Esophagus muscularis mucosa (tissue), 4 donors: ENCODE measurements around the gene APOD.

ENCODE experiments used
- CTCF ChIP-seq, 3 experiments: fragments of 200-600 bp in 2 of 3; fragments of 450-650 bp in 1 of 3; sonication (generic) in 2 of 3; IDR thresholded peaks; one replicate each; pipeline ENCODE4 v1.5.1; 2017 to 2019; ENCODE audit warnings: antibody characterized with exemption in 3 of 3, mild to moderate bottlenecking in 2 of 3, moderate library complexity in 1 of 3
- EP300 ChIP-seq: sonication (generic); formaldehyde crosslinking; IDR thresholded peaks from one replicate; pipeline ENCODE4 v1.6.1; 2017; ENCODE audit warnings: antibody characterized with exemption
- POLR2A ChIP-seq: fragments of 450-650 bp; IDR thresholded peaks from one replicate; pipeline ENCODE4 v1.6.1; 2017; ENCODE audit warnings: antibody characterized with exemption, moderate library complexity, mild to moderate bottlenecking, low read depth
- POLR2AphosphoS5 ChIP-seq, 2 donors: sonication (generic); formaldehyde crosslinking; IDR thresholded peaks; one replicate each; pipeline ENCODE4 v1.6.1; 2017; ENCODE audit warnings: antibody characterized with exemption in 2 of 2

GRCh38 chr3:195587824-195588223, 4.1 kb upstream of the APOD start:
- TF ChIP-seq POLR2AphosphoS5 (IDR thresholded peaks at IDR 0.05): no peak
- TF ChIP-seq CTCF (IDR thresholded peaks at IDR 0.05): no peak
- no peak for TF ChIP-seq POLR2A
- TF ChIP-seq EP300: no peak
